ENCODE measurements around the gene ODAD4.
A peak's percentile ranks its signal among the peaks of the same experiment; 100 is the strongest.

Gene ODAD4

DNA sequence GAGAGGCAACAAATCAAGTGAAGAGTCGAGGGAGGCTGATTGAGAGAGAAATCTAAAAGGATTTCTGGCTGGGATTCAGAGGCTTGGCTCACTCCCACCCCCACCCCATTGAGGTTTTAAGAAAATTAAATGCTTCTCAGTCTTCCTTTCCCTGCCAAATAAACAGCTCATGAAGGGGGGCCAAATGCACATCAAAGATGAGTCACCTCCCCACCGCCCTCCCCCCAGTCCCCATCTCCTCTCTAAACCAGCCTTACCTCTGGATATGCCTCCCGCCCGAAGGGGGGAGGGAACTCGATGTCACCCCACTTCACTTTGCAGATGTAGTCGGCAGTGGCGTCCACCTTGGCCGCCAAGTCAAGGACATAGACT lies 23.2 kb upstream of the ODAD4 start:
- Mint-ChIP-seq H3K4me3 (no peak overlapping the region), H3K27me3 (no peaks in the 10 kb centered on the region), H3K27ac (peak overlapping the region in 1 of 2 donors; percentile 91), H3K4me1 (no peaks in the 10 kb centered on the region), H3K9me3 (no peaks in the 10 kb centered on the region)
- ATAC-seq (no peak), DNase-seq (no peak)

DNA sequence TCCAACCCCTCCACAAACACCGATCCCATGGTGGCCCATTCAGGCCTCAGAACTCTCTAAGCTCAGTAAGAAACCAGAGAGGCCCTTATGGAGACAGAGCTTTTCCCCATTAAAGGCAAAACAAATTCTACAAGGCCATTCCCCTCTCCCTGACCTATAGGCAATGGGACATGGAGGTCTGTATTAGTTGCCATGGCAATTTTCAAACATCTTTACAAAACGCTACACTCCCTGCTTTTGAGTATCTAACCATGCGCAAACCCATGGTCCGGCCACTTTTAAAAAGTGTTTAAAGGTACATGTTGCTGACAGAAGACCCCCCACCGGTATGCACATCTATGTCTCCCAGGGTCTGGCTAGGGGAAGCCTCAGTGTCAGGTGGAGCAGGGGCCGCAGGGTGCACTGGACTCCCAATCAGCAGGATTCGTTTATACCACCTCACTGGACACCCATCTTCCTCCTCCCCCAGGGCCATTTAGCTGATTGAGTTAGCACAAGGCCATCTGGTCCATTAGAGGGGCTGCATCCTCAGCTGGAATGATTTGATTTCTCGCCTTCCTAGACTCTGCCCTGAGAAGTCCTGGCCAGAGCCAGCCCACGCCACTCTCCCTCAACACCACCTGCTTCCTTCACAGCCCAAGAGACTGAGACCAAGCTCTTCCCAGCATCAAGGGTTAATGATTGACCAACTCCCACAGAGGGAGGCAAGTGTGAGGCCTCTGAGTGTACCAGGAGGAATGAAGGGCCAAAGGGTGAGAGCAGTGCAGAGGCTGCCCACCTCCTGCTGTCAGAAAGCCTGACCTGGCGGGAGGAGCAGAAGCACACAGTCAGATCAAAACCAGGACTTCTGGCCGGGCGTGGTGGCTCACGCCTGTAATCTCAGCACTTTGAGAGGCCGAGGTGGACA lies 22.5 kb upstream of the ODAD4 start:
- Mint-ChIP-seq H3K9me3 (no peaks in the 10 kb centered on the region), H3K4me3 (no peak overlapping the region), H3K27ac (peak overlapping the region; percentile 10 to 91), H3K4me1 (peaks cover 4% of the 10 kb centered on the region), H3K27me3 (no peaks in the 10 kb centered on the region)
- DNase-seq: no peak
- ATAC-seq: no peak

GRCh38 chr17:41909088-41909487 lies 21.3 kb upstream of the ODAD4 start:
- DNase-seq (no peak), ATAC-seq (no peak)

DNA sequence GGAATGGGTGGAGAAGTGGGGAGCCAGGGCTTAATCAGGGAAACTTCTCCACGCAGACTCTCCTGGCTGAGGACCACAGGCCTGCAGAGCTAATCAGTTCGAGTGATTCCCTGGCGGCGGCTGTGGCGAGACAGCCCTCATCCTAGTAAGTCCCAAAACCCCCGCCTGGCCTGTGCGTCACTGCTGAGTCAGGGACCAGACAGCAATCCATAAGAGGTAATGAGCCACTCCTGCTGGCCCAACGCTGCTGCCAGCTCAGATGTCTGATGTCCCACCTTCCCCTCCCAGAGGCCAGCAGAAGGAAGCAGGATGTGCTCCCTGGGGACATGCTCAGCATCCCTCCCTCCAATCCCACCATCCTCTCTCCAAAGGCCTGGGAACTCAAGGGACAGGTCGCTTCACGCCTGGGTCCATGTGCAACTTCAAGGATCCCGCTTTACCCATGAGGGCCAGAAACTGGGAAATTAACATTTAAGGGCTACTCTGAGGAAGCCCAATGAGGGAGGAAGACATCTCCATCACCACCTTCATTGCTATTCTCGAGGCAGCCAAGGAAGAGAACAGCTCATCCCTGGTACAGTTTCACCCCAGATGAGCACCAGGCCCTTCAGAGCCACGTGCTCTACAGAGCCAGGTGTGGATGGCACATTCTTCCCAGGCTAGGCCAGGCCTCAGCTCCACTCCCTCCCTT lies 19.6 kb upstream of the ODAD4 start:
- H3K27me3 Mint-ChIP-seq: no peaks in the 10 kb centered on the region
- no peak overlapping the region for H3K27ac Mint-ChIP-seq
- ATAC-seq: no peak
- H3K9me3 Mint-ChIP-seq: no peaks in the 10 kb centered on the region
- no peak for DNase-seq
- peaks cover 31% of the 10 kb centered on the region for H3K4me1 Mint-ChIP-seq
- no peak overlapping the region for H3K4me3 Mint-ChIP-seq

More at GRCh38 chr17:41909088-41909487, 21.3 kb upstream of the ODAD4 start:
- Mint-ChIP-seq H3K27ac (no peak overlapping the region), H3K4me1 (peaks cover 14% of the 10 kb centered on the region), H3K4me3 (no peak overlapping the region), H3K9me3 (no peaks in the 10 kb centered on the region), H3K27me3 (no peaks in the 10 kb centered on the region)

GRCh38 chr17:41912925-41913324 lies 17.5 kb upstream of the ODAD4 start:
- H3K27me3 Mint-ChIP-seq: no peaks in the 10 kb centered on the region
- DNase-seq: no peak
- H3K27ac Mint-ChIP-seq: no peak overlapping the region
- H3K4me3 Mint-ChIP-seq: no peak overlapping the region
- H3K4me1 Mint-ChIP-seq: peaks cover 51% of the 10 kb centered on the region
- no peak for ATAC-seq
- no peaks in the 10 kb centered on the region for H3K9me3 Mint-ChIP-seq

DNA sequence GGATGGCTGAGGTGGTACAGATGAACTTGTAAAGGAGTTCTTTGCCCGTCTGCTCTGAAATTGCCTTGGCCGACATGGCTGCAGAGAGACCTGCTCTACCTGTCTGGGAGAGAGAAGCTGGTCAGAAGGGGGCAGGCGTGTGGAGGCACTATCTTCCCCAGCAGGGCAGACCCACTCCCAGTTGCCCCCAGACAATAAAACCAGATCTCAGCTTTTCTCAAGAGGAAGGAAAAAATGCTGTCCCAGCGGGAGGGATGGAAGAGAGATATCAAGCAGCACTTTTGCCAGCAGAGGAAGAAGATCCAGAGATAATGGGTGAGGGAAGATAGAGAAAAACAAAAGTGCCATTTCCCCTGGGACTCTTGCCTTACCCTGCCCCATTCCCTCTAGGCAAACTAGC lies 16.6 kb upstream of the ODAD4 start:
- H3K4me3 Mint-ChIP-seq: no peak overlapping the region
- no peaks in the 10 kb centered on the region for H3K9me3 Mint-ChIP-seq
- peak overlapping the region in 1 of 2 donors; percentile 84 for H3K27ac Mint-ChIP-seq
- no peak for DNase-seq
- ATAC-seq: no peak
- H3K27me3 Mint-ChIP-seq: no peaks in the 10 kb centered on the region
- peaks cover 51% of the 10 kb centered on the region for H3K4me1 Mint-ChIP-seq

GRCh38 chr17:41914358-41914766 lies 16.1 kb upstream of the ODAD4 start:
- Mint-ChIP-seq H3K27ac (peak overlapping the region in 1 of 2 donors; percentile 40), H3K4me3 (no peak overlapping the region), H3K4me1 (peaks cover 53% of the 10 kb centered on the region), H3K9me3 (no peaks in the 10 kb centered on the region), H3K27me3 (no peaks in the 10 kb centered on the region)
- no peak for DNase-seq
- no peak for ATAC-seq

- no peaks in the 10 kb centered on the region for H3K27me3 Mint-ChIP-seq
These were observed 15.4 kb upstream of the ODAD4 start for GRCh38 chr17:41915020-41915419.

DNA sequence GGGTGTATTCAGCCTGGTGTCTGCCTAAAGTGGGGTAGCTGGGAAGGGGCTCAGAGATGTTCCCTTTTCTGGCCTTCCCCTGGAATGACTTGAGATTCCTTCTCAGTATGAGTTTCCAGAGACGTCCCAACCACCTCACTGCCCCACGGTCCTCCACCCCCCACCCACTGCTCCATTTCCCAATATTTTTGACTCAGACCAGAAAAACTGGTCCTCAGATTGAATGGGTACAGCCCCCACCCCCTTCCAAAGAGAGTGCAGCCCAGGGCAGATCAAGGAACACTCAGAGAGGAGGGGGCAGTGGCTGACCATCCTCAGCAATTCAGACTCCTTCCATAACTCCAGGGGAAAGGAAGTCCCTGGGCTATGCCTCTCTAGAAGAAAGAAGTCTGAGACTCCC lies 14.9 kb upstream of the ODAD4 start:
- peak overlapping the region; percentile 10 to 32 for H3K4me3 Mint-ChIP-seq
- DNase-seq: no peak
- H3K27me3 Mint-ChIP-seq: no peaks in the 10 kb centered on the region
- no peak for ATAC-seq
- H3K27ac Mint-ChIP-seq: peak overlapping the region in 1 of 2 donors; percentile 35
- no peaks in the 10 kb centered on the region for H3K9me3 Mint-ChIP-seq
- peaks cover 62% of the 10 kb centered on the region for H3K4me1 Mint-ChIP-seq

More at GRCh38 chr17:41915020-41915419, 15.4 kb upstream of the ODAD4 start:
- ATAC-seq: no peak
- H3K9me3 Mint-ChIP-seq: no peaks in the 10 kb centered on the region
- H3K27ac Mint-ChIP-seq: no peak overlapping the region
- peaks cover 59% of the 10 kb centered on the region for H3K4me1 Mint-ChIP-seq
- H3K4me3 Mint-ChIP-seq: no peak overlapping the region
- no peak for DNase-seq

DNA sequence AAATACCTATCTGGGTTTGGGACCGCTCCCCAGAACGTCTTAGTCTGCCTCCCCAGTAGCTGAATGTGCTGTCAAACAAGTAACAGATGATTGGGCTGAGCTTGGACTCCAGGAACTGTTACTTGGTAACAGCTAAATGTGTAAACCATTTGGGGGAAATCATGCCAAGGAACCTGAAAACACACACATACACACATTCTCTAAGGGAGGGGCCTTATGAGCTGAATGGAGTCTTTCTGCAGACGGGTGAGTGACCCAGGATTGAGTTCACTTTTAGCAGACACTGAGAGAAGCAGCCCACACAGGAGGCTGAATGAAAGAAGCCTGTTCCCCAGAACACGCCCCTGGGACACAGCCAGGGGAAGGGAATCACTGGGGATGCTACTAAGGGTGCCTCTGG lies 13.2 kb upstream of the ODAD4 start:
- Mint-ChIP-seq H3K4me1 (peaks cover 62% of the 10 kb centered on the region), H3K27me3 (no peaks in the 10 kb centered on the region), H3K4me3 (peak overlapping the region; percentile 92 to 98), H3K9me3 (no peaks in the 10 kb centered on the region), H3K27ac (peak overlapping the region in 1 of 2 donors; percentile 69)
- DNase-seq (no peak), ATAC-seq (no peak)

GRCh38 chr17:41917679-41918313 lies 12.6 kb upstream of the ODAD4 start:
- Mint-ChIP-seq H3K4me3 (peak overlapping the region; percentile 92 to 98), H3K27ac (peak overlapping the region; percentile 59 to 69), H3K4me1 (peaks cover 59% of the 10 kb centered on the region), H3K9me3 (no peaks in the 10 kb centered on the region), H3K27me3 (no peaks in the 10 kb centered on the region)
- peak; percentile 10 for ATAC-seq
- DNase-seq: peak in 1 of 2 donors; percentile 40

GRCh38 chr17:41918314-41919164 lies 11.9 kb upstream of the ODAD4 start, which contains the start of gene ACLY:
TSS of gene ACLY (minus strand) at chr17:41918951. CDS start at chr17:41913873, 5,078 bp downstream.
- Mint-ChIP-seq H3K4me3 (peak within 1 kb of the TSS; percentile 92 to 98), H3K9me3 (no peaks in the 10 kb centered on the region), H3K4me1 (peaks cover 54% of the 10 kb centered on the region), H3K27ac (peak within 1 kb of the TSS; percentile 96), H3K27me3 (no peaks in the 10 kb centered on the region)
- DNase-seq (peak; percentile 96 to 97), ATAC-seq (peak; percentile 99)

- no peaks in the 10 kb centered on the region for H3K27me3 Mint-ChIP-seq
- no peaks in the 10 kb centered on the region for H3K9me3 Mint-ChIP-seq
- H3K4me3 Mint-ChIP-seq: peak overlapping the region; percentile 92 to 98
- peaks cover 46% of the 10 kb centered on the region for H3K4me1 Mint-ChIP-seq
- ATAC-seq (peak; percentile 19), DNase-seq (no peak)
- H3K27ac Mint-ChIP-seq: peak overlapping the region in 1 of 2 donors; percentile 96
These were observed 11.1 kb upstream of the ODAD4 start for GRCh38 chr17:41919165-41919817.

DNA sequence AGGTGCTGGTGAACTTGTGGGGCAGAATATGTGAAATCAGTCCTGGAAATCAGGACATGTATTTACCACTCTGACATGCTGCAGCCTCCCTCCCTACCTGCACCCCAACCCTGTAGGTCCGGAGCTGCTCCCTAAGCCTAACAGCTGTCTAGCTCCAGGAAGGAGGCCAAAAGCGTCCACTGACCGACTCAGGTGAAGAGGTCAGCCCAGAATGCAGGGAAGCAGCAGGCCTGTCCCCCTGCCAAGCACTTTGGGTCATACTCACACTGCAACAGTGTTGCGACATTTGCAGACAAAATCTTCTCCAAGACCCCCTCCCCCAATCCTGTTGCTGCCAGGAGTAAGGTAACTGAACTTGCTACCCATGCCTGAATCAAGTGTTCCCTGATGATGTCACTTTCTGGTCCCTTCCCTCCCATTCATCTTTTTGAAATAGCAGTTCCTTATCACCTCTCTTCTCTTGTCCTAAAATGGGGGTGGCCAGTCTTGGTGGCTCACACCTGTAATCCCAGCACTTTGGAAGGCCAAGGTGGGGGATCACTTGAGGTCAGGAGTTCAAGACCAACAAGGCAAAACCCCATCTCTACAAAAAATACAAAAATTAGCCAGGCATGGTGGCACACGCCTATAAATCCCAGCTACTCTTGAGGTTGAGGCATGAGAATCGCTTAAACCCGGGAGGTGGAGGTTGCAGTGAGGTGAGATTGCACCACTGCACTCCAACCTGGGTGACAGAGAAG lies 10.4 kb upstream of the ODAD4 start:
- DNase-seq (no peak), ATAC-seq (no peak)
- Mint-ChIP-seq H3K27ac (no peak overlapping the region), H3K9me3 (no peaks in the 10 kb centered on the region), H3K27me3 (no peaks in the 10 kb centered on the region), H3K4me3 (peak overlapping the region; percentile 92 to 98), H3K4me1 (peaks cover 39% of the 10 kb centered on the region)
